Measurements from ENCODE around the gene MAP6D1. TPM values are rescaled to one million over a fixed set of nuclear protein-coding genes. Genes with fewer than 3 reads are reported as not detected.

MAP6D1 gene
- total and polyA plus RNA-seq, 2 of the 4 experiments (the other 2 are of a cell fraction): 2.7 to 5.2 TPM

DNA sequence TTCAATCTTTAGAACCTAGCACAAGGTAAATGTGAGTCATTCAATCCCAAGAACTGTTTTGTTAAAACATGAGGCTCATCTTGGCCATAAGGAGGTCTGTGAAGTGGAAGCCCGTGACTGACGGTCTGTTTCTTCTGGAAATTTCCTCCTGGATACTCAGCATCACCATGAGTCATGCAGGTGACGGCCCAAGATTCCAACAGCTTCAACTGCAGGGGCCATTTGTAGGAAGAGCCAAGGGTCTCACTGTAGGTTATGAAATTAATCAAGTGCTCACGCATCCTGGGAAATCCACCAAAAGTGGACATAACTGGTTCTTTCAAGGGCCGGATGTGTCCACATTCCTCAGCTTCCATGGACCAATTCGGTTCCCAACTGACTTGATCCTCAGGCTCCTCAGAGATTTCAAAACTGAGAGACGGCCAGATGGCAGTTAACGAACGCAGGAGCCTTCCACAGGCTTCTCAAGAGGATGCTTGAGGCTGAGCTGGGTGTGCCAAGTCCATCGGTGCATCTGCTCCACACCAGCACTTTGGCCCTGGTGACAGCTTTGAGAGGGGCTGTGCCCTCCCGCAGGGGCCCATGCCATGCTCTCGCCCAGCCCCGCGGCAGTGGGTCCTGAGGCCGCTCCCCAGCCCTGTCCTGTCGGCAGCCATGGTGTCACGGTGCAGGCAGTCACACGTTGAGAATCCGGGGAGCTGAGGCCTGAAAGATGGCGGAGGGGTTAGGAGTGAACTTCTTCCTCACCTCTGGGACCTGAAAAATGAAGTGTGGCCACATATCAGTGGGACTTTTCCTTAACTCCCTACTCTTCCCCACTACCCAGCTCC lies 8.5 kb downstream of the MAP6D1 start:
- Histone ChIP-seq H4K91ac (ENCODE audit: insufficient read depth, low read depth, low read length) (no peak overlapping the region), H3K9me1 (ENCODE audit: insufficient read depth, low read length) (peaks cover 5% of the 10 kb centered on the region; the same call in 1 of the 2 replicates), H3K27ac (ENCODE audit: insufficient read depth, low read length) (no peak overlapping the region), H3K9ac (ENCODE audit: low read depth, low read length) (no peak overlapping the region), H2AK5ac (ENCODE audit: low read depth, low read length) (no peak overlapping the region), H2BK20ac (ENCODE audit: low read depth, low read length) (no peak overlapping the region), H3K9me3 (ENCODE audit: control insufficient read depth, insufficient read depth, low read length) (no peaks in the 10 kb centered on the region), H4K20me1 (ENCODE audit: insufficient read depth, low read length) (peaks cover 6% of the 10 kb centered on the region), H2AK9ac (replicated peaks; ENCODE audit: low read depth, low read length, poor library complexity) (no peak overlapping the region), H3K79me1 (ENCODE audit: low read depth in 1 of 2, low read length in 2 of 2) (peaks cover 0 to 8% of the 10 kb centered on the region in 2 experiments; a peak in 1 of 4 replicates), H3K4me1 (ENCODE audit: control insufficient read depth, insufficient read depth, low read length) (peaks cover 2% of the 10 kb centered on the region), H2BK120ac (ENCODE audit: low read depth, low read length) (no peak overlapping the region), H3K56ac (ENCODE audit: extremely low read depth, insufficient read depth, low read length) (no peak overlapping the region), H2BK15ac (ENCODE audit: low read depth, low read length) (no peak overlapping the region), H3K36me3 (ENCODE audit: control insufficient read depth, insufficient read depth, low read length) (peaks cover 14% of the 10 kb centered on the region), H3K4me2 (ENCODE audit: low read depth, low read length) (no peak overlapping the region), H3K14ac (replicated peaks; ENCODE audit: low read depth, low read length) (no peak overlapping the region), H3K4me3 (ENCODE audit: insufficient read depth, low read depth, low read length) (no peak overlapping the region), H3K18ac (ENCODE audit: low read depth, low read length) (no peak overlapping the region), H4K8ac (ENCODE audit: low read depth in 2 of 2, low read length in 2 of 2) (no peak overlapping the region), H4K5ac (ENCODE audit: low read depth, low read length) (no peak overlapping the region), H3K27me3 (ENCODE audit: control insufficient read depth, insufficient read depth, low read length) (no peaks in the 10 kb centered on the region), H3K4ac (ENCODE audit: low read depth, low read length) (no peak overlapping the region), H3K23ac (ENCODE audit: low read depth, low read length) (no peak overlapping the region), H2AFZ (replicated peaks; ENCODE audit: low read length, poor library complexity) (no peak overlapping the region), H2BK5ac (ENCODE audit: low read depth, low read length, poor library complexity, severe bottlenecking) (no peak overlapping the region)
- intact Hi-C loops (cut with micrococcal nuclease): no loop called here
- WGBS, 2 experiments (ENCODE audit: extremely low coverage in 2 of 2, insufficient read length in 1 of 2): 86% methylated on average over 4 of the region's 20 CpGs; no CpG with 5 or more reads in 1 of the 2 experiments
- DNase-seq (no peak), ATAC-seq (ENCODE audit: low read depth) (no peak)
- ChIA-PET POLR2A (ENCODE audit: unreplicated experiment) (no interaction called here), CTCF (interaction anchor here (0.5 kb wide), 1 partner anchor 466 kb away, joined by 4 read pairs; no protein-coding TSS in a partner anchor)
- BruUV-seq (replicated peaks): no TSS peak
- dilution Hi-C loops (cut with HindIII; ENCODE audit: low sequenced_read_pairs, unreplicated experiment): no loop called here
- no peak for TF ChIP-seq RCOR1 (IDR thresholded peaks at IDR 0.05; ENCODE audit: insufficient replicate concordance, low read length)
- TF ChIP-seq, protein P1, sequence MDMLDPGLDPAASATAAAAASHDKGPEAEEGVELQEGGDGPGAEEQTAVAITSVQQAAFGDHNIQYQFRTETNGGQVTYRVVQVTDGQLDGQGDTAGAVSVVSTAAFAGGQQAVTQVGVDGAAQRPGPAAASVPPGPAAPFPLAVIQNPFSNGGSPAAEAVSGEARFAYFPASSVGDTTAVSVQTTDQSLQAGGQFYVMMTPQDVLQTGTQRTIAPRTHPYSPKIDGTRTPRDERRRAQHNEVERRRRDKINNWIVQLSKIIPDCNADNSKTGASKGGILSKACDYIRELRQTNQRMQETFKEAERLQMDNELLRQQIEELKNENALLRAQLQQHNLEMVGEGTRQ (IDR thresholded peaks at IDR 0.05; ENCODE audit: low read depth, low read length): no peak
- TF ChIP-seq CTCF (conservative IDR thresholded peaks at IDR 0.05; ENCODE audit: low read depth, low read length): no peak
- TF ChIP-seq RAD21 (IDR thresholded peaks at IDR 0.05; ENCODE audit: low read length): no peak
- TF ChIP-seq, protein P2, sequence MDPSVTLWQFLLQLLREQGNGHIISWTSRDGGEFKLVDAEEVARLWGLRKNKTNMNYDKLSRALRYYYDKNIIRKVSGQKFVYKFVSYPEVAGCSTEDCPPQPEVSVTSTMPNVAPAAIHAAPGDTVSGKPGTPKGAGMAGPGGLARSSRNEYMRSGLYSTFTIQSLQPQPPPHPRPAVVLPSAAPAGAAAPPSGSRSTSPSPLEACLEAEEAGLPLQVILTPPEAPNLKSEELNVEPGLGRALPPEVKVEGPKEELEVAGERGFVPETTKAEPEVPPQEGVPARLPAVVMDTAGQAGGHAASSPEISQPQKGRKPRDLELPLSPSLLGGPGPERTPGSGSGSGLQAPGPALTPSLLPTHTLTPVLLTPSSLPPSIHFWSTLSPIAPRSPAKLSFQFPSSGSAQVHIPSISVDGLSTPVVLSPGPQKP (IDR thresholded peaks at IDR 0.05; ENCODE audit: borderline replicate concordance, low read depth, low read length): no peak
- no peak for TF ChIP-seq MAFK (IDR thresholded peaks at IDR 0.05; ENCODE audit: low read depth, low read length)
- no peak for TF ChIP-seq CHD1 (IDR thresholded peaks at IDR 0.05; ENCODE audit: low read depth, low read length)
- no peak for TF ChIP-seq BHLHE40 (IDR thresholded peaks at IDR 0.05; ENCODE audit: low read depth, low read length)
- TF ChIP-seq CEBPB (IDR thresholded peaks at IDR 0.05; ENCODE audit: low read depth, low read length): no peak
- no peak for TF ChIP-seq MAZ (IDR thresholded peaks at IDR 0.05; ENCODE audit: borderline replicate concordance, low read depth, low read length)
- no peak for TF ChIP-seq SMC3 (IDR thresholded peaks at IDR 0.05; ENCODE audit: low read depth, low read length)
- TF ChIP-seq POLR2A (IDR thresholded peaks at IDR 0.05; ENCODE audit: low read depth, low read length): no peak
- in situ Hi-C loops (cut with MboI; ENCODE audit: low sequenced_read_pairs): no loop called here

Data from IMR-90 (cell line).